T-helper 9 cell (primary cell): ENCODE measurements around the gene TCF7L2.

Experiments
- DNase-seq: peaks from one replicate; pipeline ENCODE4 v3.0.0-alpha.2; 2020

Gene TCF7L2

GRCh38 chr10:113068178-113068890 is 118.3 kb downstream of the TCF7L2 start:
- DNase-seq: no peak

GRCh38 chr10:113069595-113069994 is 119.5 kb downstream of the TCF7L2 start:
- no peak for DNase-seq

GRCh38 chr10:113071446-113071845 is 121.4 kb downstream of the TCF7L2 start:
- DNase-seq: no peak

GRCh38 chr10:113073549-113074189 is 123.6 kb downstream of the TCF7L2 start:
- no peak for DNase-seq

GRCh38 chr10:113076949-113077348 is 126.9 kb downstream of the TCF7L2 start:
- no peak for DNase-seq

- DNase-seq: no peak
Observed at GRCh38 chr10:113078282-113078907, 128.3 kb downstream of the TCF7L2 start.

GRCh38 chr10:113080061-113080924 is 130.2 kb downstream of the TCF7L2 start:
- no peak for DNase-seq

- no peak for DNase-seq
Observed at GRCh38 chr10:113080925-113081229, 130.8 kb downstream of the TCF7L2 start.

GRCh38 chr10:113084031-113084430 is 134.0 kb downstream of the TCF7L2 start:
- no peak for DNase-seq

- no peak for DNase-seq
Observed at GRCh38 chr10:113085776-113086175, 135.7 kb downstream of the TCF7L2 start.

GRCh38 chr10:113086282-113086681 is 136.2 kb downstream of the TCF7L2 start:
- no peak for DNase-seq

GRCh38 chr10:113087165-113088029 is 137.3 kb downstream of the TCF7L2 start:
- DNase-seq: no peak

GRCh38 chr10:113088194-113088593 is 138.1 kb downstream of the TCF7L2 start:
- no peak for DNase-seq

- DNase-seq: no peak
Observed at GRCh38 chr10:113089551-113089950, 139.5 kb downstream of the TCF7L2 start.

GRCh38 chr10:113091920-113092319 is 141.9 kb downstream of the TCF7L2 start:
- DNase-seq: no peak

GRCh38 chr10:113093188-113094113 is 143.4 kb downstream of the TCF7L2 start:
- DNase-seq: no peak

GRCh38 chr10:113094114-113094486 is 144.1 kb downstream of the TCF7L2 start:
- no peak for DNase-seq

- no peak for DNase-seq
Observed at GRCh38 chr10:113095419-113096127, 145.5 kb downstream of the TCF7L2 start.

GRCh38 chr10:113096128-113096996 is 146.3 kb downstream of the TCF7L2 start:
- DNase-seq: no peak
